Stimulated activated CD4-positive, alpha-beta T cell treated with anti-CD3 and anti-CD28 coated beads, Interleukin-2, amount 100 ng/mL, for 4 hours (primary cell): ENCODE results near the gene COL4A2.

ENCODE experiments used
- DNase-seq: peaks from one replicate; pipeline ENCODE4 v3.0.0-alpha.2; 2020; ENCODE audit warnings: low read depth

The COL4A2 gene

DNA sequence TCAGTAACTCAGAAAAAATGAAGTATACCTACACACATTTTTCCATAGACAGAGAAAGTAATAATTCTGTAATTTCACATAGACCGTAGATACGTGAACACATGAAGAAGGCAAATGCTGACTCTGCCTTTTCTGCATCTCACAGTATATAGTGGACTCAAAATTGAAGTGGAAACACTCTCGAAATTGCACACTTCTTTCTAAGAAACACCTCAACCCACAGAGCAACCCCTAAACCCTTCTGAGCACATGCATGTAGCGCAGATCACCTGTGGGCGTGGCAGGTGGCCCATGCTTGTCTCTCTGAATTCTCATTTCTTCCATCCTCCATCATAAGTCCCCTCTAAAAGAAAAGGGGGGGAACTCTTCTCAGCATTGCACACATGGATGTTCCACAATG, 34.9 kb upstream of the COL4A2 start:
- DNase-seq, result no peak

DNA sequence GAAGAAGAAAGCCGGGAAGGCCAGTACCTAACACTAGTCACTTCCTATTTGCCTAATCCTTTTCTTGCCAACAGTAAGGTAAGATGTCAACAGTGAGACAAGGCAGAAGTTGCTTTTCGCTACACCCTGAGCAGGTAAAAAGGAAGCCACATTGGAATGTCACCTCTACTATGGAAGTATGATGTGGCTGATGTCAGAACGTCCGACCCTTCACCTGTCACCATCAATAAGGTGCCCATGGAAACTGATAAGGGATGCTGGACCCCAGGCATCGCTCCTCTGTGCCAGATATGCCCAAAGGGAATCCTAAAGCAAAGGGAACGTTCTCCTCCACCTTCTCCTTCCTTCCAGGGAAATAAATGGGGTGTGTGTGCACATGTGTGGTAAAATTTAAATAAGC, 34.4 kb upstream of the COL4A2 start:
- DNase-seq, result no peak

DNA sequence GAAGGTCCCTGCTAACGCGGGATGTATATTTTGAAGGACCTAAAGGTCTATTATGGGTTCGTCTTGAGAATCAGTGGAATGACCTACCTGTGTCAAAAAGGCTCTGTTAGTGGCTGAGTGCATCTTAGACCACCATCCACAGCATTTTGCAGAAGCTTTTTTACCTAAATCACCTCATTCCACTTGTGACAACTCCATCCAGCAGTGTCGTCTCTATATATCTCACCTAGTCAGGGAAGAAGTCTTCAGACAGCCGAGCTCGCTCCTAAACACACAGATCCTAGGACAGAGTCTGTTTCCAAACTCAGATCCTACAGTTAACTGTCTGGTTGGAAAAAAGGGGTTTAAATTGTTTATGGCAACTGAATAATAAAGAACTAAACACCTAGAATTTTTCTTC, 33.8 kb upstream of the COL4A2 start:
- no peak for DNase-seq

DNA sequence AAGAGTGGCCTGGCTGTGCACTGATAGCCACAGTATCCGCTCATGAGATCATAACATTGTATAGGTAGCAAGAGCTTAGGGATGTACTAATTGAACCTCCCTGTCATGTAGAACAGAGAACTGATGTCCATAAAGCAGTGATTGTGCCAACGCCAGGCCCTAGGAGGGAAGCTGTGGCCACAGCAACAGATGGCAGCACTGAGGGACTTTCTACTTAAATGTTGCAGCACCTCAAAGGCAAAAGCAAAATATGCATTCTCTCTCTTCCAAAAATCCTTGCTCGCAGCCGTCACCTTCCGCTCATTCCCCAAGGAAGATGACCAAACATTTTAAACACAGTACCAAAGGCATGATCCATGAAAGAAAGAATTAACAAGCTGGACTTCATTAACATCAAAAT, 32.4 kb upstream of the COL4A2 start:
- DNase-seq, result no peak

DNA sequence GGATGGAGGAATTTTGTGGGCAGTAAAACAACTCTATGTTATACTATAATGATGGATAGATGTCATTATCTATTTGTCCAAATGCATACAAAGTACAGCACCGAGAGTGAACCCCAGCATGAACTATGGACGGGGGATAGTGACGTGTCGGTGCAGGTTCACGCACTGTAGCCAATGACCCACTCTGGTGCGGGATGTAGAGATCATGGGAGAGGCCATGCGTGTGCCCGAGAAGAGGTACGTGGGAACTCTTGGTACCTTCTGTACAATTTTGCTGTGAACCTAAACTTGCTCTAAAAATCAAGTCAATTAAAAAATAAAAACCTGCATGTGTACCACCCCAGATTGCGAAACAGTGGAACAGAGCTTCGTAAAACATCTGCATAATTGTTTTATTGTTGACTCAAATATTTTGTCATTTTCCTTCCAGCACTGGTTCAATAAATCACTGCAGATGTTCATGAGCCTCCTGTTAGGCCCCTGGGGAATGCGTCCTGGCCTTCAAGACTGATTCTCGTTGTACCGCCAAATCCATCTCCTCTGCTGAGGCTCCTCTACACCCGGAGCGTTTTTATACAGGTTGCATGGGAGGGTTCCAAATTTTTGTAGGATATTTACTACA, 31.0 kb upstream of the COL4A2 start:
- no peak for DNase-seq

DNA sequence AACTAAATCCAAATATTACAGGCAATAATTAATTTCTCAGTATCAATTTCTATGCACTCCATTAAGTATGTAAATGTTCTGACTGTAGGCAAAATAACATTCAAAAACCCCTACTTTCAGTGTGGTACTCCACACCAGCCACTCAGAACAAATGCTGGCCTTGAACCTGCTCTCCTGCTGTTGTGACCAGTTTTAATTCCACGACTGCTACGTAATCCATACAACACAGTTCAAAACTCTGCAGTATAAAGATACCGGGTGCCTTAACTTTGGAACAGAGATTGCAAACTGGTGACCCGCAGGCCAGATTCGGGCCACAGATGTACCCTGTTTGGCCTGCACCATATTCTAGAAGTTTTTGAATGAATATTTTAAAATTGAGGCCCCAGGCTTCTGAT, 30.5 kb upstream of the COL4A2 start:
- DNase-seq, result no peak

DNA sequence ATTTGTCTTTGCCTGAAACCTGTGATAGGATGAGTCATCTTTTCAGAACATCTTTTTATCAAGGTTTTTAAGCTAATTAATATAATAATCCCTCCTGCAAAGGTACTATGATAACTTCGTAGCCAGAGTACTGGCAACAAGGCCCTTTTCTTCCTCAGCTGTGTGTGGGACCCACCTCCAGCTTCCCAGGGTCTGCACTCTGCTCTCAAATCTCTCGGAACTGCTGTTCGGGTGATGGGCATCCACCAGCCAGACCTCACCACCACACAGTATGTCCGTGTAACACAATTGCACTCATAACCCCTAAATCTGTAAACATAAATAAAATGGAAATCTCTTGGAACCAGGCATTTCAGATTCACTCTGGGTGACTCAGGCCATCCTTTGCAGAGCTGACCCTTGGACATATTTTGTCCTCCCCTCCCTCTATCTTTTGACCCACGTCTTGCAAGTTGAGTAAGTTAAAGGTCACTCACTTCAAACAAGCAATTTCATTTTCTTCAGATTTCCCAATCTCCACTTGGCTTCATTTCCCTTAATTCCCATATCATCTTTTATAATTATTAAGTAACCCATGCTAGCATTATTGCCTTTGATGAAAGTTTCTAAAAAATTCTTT, 29.6 kb upstream of the COL4A2 start:
- no peak for DNase-seq

DNA sequence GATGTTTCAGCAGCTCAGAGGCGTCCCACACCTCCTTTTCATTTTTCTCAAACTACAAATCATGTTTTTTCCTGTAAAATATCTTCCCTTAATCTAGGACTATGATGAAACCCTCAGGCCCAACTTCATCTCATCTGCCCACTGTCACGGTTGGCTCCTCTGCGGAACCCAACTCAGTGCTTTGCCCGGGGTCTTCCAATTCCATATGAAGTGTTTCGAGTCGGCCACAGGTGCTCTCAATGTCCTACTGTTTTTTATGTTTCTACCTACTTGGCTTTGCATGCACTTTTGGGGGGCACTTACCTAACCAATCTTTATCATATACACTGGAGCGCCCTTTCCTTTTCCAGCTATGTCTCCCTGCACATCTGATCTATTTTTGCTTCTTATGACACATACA, 28.2 kb upstream of the COL4A2 start:
- no peak for DNase-seq

DNA sequence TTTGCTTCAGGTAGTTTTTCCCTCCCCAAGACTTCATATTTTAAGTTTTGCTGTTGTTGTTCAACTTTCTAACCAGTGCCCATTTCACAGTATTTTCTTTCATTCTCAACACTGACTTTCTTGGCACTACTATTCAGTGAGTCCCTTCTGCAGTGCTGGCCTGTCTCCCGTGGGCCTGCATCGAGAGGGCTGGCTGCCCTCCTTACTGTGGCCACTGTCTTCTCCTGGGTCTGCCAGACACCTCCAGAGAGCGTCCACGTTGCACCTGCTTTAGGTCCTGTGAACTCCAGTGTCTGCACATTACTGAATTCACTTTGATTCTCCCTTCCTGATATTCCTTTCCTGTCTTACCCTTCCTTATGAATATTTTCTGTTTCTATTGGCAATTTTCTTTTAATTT, 27.4 kb upstream of the COL4A2 start:
- no peak for DNase-seq

DNA sequence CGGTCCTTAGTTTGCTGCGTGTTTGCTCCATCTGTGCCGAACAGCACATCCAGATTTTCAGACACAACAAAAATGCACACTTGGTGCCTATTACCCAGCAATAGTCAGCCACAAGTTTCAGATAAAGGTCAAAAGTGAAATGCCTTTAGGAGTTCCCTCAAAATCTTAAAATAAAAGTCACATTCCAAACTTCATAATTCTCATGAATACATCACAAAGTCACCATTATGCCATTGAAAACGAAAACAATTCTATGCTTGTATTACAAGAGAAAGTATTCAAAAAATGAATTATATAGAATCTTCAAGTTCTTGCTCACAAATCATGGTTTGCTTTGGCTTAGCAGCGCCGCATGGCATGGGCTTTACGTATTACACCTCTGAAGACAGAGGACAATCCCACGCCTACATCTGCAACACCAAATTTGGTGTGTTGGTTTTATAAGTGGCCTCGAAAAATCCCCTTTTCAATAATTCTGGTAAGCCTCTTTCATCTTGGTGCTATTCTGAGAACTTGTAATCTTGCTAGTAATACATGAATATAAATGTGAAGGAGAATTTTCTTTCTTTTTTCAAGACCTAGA, 26.8 kb upstream of the COL4A2 start:
- DNase-seq, result no peak

DNA sequence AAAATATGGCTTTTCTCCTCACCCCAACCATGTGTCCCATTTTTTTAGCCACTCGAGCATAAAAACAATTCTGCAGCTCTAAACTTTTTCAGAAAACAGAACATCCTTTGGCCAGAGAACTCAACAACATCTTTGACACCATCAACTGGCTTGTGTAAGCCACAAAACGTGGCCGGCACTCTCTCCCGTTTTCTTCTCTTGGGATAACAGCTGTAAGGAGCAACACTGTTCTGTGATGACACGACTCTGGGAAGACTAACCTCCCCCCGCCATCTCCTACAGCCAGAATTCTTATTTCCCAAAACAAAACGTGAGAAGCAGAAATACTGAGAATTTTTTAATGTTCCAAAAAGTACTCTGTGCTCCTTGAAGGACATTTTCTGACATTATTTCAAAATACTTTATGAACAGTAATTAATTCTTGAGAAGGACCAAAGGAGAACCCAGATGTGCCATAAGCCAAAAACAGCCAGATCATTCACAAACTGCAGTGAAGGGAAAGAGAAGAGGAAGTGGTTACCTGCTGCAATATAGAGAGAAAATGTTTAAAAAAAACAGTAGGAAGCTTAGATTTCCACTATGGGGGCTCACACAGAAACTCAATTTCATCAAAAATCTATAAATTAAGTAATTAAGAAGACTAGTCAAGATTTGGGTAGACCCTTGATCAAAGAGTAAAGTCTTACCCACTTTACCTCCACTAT, 25.9 kb upstream of the COL4A2 start:
- no peak for DNase-seq

DNA sequence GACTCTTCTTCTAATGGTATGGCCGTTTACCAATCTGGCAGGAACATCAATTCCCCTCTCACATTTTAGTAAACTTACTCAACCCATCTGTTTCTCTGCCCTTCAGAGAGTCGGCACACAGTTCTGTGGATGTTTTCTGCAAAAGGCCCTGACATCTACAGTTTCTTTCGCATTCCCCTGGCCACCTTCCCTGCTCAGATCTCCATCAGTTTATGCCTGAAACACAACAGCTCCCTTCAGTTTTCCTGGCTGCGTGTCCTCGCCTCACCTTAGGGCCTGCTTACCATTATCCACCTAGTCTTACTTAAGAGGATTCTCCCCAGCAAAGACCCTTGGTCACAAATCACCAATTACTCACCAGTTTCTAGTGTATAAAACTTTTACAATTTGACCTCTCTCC, 25.3 kb upstream of the COL4A2 start:
- no peak for DNase-seq

DNA sequence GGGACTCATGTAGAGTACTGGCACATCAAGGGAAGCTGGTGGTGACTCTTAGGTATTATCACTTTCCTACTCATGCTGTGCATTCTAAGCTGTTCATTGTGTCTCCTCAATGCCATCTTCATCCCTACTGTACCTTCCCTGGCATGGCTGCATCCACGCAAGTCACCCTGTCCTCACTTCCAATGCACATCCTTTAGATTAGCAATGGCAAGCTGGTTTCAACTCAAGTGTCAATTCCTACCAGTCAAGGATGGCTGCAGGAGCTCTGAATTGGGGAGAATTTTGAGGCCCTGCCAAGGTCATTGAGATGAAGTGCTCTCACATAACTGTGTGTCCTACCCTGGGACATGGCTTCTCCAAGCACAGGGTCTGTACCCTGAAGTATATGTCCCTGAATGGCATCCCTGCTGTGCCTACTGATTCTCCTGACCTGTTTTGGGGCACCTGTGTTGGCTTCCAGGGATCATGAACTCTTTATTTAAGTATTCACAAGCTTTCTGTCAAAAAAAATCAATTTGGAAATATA, 24.7 kb upstream of the COL4A2 start:
- DNase-seq, result no peak

DNA sequence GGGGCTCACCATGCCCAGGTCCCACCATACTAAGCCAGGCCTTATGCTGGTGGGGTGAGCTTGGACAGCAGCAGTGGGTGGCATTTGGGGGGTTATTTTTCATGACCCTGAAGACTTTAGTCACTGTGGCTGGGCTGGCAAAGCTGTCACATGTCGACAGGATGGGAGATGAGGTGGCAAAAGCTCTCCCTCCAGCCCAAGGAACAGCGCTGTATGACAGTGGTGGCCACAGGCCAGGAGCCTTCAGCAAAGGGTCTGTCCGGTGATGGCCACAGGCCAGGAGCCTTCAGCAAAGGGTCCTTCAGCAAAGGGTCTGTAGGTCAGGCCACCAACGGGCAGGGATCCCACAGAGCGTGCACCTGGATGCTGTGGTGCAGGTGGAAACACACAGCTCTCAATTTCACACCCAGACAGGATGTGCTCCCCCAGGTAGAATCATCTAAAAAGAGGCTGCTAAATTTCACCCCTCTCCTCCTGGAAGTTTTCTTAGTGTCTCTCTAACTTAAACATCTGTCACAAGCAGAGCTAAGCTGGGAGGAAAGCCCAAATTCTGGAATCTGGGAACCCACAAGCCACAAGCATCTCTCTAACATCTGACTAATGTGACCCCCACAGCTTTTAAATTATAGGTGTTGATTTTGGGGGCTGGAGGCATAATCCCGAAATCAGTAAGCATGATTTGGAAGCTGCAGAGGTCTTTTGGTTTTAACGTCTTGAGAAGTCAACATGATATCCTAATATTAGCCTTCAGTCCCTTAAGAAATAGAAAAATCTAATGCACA, 23.2 kb upstream of the COL4A2 start:
- DNase-seq, result no peak

DNA sequence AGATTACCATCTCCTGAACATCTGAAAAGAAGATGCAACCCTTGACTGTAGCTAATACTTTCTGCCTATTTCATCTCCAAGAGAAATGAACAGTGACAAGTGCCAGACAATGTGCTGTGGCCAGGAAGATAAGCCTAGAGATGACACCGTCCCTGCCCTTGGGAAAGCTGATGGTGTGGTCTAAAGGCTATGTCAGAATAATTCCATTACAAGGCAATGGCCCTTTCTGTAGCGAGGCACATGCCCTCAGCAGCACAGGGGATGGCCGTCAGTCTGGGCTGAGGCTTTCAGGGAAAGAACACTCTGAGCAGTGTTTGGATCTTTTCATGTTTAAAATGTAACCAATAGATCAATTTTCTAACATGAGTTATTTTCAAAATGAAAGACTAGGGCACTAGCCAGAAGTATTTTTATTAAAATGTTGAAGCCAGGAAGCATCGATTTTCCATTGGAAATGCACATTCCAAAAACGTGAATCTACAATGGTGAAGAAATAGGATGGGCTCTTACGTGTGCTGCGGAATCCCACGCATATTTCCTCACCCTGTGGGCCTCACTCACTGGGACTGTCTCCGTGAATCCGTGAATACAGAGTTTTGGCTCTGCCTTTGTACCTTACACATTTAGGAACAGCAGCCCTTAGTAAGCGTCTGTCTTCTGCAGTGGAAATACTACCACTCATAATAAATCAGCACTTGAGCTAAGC, 22.2 kb upstream of the COL4A2 start:
- no peak for DNase-seq

DNA sequence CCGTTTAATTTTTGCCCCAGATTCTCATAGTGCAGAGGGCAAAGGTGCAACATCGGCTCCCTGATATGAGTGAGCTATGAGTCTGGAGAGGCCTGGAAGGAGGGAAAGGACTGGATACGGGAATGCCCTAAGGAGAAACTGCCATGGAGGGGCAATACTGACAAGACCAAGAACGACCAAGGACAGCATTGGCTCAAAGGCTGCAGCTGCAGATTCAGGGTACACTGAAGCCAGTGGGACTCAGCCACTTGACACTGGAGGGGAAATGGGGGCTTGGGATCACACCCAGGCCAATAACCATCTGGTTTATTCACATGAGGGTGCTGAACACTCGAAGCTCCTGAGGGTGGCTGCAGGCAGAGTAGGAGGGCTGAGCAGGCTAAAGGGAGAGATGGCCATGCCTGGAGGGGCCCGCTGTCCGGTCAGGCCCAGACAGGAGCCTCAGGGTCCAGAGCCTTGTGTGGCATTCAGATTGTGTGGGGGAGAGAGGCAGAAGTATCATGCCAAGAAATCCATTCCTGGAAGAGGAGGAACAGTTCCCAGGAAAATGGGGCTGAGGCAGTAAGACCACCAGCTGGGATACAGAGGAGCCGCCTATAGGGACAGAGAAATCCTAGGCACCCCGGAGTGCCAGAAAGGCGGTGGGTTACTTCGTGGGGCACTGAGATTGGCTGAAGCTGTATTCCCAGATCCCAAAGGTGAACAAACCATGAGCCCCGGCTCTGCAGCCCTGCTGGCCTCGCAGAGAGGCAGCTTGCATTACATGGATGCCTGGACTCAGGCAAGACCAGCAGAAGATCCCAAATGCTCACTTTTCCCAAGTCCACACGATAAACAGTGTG, 20.9 kb upstream of the COL4A2 start:
- DNase-seq, result no peak

DNA sequence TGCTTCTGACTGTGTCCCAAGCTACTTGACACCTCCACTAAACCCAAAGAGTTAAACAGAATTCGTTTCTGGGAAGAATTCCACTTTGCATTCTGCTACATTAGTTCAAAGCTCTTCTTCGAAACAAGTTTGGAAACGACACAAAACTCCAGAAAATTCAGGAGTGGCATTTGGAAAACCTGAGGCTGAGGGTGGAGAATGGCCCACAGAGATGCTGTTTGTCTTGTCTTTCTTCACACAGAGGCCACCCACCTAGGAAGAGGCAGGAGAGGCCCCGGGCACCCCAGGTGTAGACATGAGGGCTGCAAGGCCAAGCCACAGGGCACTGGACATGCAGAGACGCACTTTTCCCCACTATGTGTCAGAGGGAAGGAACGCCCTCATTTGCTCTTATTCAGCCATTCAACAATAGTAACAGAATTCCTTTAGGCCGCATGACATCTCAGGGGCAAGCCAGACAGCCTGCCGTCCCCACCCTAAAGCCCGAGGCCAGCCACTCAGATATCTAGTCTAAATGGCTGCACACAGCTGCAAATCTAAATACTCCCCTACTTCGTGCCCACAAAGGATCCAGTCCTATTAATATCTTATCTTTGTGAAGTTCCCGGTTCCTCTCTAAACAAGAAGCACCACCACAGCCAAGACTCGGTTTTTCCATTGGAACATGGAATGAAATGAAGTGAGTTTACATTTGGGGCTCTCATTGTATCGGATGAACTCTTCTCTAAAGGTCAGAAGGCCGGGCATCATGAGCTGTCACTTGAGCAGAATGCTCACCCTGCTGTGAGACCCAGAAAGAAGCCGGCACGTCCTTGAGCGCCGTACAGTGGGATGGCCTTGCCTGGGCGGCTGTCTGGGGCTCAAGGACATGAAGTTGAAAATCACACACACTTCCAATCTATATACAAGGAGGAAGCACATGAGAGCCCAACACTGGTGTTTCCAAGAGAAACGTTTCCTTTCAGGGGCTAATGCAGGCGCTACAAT, 20.0 kb upstream of the COL4A2 start:
- DNase-seq, result no peak

DNA sequence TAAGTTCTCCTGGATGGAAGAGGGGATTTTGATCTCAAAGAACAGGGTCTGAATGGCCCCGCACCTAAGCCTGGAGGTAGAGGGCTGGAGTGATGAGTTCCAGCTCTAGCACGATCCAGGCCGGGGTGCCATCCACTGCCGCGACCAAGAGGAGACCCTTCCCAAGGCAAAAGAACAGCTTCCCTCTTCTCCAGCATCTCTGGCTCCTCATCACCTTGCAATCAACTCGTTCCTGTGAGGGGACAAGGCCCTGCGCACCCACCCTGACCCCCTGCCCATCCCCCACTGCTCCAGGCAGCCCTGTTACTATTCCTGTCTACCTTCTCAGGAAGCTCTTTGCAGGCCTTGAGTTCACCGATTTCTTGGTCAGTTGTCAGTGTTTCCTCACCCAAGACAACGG, 17.9 kb upstream of the COL4A2 start:
- no peak for DNase-seq

DNA sequence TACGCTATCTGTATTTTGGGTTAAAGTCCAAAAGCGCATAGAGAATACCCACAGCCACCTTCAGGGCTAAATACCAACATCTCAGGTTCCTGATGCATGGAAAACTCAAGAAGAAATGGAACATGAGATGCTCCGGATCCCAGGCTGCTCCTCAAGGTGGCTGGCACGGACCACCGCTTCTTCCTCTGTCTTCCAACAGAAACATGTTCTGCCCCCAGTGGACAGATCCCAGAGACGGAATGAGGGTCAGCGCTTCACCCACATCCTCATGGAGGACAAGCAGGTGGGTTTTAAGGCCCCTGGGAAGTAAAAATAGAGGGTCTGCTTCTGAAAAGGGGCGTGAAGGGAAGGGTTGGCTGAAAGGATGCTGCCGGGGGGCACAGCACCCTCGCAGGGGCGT, 17.4 kb upstream of the COL4A2 start:
- DNase-seq, result no peak

DNA sequence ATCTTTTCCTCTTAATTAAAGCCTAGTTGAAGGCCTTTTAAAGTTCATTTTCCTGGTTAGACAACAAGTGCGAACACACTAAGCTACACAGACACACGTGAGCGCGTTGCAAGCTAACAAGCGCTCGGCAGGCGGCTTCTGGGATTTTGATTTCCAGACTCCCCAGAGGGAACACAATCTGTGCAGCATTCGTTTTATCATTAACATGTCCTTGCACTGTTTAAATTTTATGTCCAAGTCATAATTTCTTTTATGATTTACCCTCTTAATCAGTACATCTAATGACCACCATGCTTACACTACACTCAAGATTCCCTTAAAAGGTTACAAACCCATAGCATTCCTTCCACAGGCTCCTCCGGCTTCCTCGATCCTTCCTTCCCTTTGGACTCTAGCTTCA, 16.9 kb upstream of the COL4A2 start:
- no peak for DNase-seq
